GM19351 (cell line): ENCODE measurements around the gene VANGL2.
A peak's percentile ranks its signal among the peaks of the same experiment; 100 is the strongest.
"Not testable (repeated sequence)": the region's sequence is repeated elsewhere in the genome, so short reads cannot be mapped to it uniquely, and the experiment has no call there.

Source experiments
- ATAC-seq: cut with Tn5 transposase; IDR thresholded peaks from one replicate; pipeline ENCODE4 v1.9.1; 2021; ENCODE audit warnings: mild to moderate bottlenecking, moderate library complexity; ENCODE audit not compliant: unreplicated experiment

Gene VANGL2

DNA sequence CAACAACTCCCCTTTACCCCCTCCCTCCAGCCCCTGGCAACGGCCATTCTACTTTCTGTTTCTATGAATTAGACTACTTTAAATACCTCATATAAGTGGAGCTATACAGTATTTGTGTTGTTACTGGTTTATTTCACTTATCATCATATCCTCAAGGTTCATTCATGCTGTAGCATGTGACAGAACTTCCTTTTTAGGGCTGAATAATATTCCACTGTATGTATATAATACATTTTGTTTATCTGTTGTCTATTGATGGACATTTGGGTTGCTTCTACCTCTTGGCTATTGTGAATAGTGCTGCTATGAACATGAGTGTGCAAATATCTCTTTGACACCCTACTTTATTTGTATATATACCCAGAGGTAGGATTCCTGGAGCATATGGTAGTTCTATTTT lies 31.3 kb upstream of the VANGL2 start:
- ATAC-seq, result no peak

DNA sequence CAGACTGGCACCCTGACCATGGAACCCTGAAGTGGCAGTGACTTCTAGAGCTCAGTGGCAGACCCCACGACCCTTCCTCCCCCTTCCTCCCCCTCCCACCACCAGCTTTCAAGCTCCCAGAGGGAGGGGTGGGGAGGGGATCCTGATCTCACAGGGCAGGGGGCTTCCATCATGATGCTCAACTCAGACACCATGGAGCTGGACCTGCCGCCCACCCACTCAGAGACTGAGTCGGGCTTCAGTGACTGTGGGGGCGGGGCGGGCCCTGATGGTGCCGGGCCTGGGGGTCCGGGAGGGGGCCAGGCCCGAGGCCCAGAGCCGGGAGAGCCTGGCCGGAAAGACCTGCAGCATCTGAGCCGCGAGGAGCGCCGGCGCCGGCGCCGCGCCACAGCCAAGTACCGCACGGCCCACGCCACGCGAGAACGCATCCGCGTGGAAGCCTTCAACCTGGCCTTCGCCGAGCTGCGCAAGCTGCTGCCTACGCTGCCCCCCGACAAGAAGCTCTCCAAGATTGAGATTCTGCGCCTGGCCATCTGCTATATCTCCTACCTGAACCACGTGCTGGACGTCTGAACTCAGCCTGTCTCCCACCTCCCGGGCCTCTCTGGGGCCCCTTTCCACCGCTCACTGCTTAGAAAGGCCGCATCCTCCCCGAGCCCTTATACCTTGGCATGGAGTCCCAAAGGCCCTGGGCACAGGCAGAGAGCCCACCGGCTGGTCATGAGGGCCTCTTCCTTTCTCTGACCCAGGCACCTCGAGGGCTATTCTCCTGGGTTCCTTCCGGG lies 29.6 kb upstream of the VANGL2 start:
- no peak for ATAC-seq

DNA sequence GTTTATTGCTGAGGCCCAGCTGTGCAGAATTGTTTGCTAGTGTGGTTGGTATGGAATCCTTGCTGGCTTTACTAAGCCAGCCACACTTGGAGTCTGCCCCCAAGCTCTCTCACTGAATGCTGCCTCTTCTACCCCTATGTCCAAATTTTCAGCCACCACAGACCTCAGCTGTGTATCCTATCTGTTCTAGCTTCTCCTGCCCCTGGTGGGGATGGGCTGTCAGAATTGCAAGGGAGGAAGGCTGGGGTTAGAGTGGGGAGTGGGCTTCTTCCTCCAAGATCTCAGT lies 29.1 kb upstream of the VANGL2 start:
- no peak for ATAC-seq

DNA sequence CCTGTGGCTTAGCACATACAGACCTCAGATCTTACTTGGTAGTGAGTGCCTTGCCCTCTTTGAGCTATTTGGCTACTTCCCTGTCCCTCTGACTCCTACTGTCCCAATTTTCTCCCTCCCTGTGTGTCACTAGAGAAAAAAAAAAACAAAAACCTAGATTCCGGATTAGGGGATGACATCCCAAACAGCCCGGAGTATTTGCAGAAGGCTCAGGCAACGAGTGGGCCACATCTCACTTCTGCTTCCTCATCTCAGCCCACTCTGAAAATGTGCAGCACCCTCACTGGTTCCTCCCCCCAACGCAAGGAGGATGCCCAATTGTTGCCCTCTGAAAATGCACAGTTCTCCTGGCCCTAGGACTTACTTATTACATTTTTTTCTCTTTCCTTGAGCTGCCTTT lies 28.6 kb upstream of the VANGL2 start:
- ATAC-seq, result no peak

DNA sequence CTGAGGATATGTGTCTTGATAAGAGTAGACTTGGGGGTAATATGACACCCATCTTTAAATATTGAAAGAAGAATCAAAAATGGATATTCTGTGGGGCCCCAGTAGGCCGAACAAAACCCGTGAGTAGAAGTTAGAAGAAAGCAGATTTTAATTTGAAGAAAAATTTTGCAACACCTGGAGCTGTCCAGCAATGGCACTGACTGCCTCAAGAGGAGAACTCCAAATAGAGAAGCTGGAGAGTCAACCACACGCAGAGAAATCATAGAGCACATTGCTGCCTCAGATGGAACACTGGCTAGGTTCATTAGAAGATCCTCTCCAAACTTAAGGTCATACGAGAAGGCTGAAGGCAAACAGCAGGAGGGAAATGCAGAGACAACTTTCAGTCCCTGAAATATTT lies 26.7 kb upstream of the VANGL2 start:
- ATAC-seq, result no peak

DNA sequence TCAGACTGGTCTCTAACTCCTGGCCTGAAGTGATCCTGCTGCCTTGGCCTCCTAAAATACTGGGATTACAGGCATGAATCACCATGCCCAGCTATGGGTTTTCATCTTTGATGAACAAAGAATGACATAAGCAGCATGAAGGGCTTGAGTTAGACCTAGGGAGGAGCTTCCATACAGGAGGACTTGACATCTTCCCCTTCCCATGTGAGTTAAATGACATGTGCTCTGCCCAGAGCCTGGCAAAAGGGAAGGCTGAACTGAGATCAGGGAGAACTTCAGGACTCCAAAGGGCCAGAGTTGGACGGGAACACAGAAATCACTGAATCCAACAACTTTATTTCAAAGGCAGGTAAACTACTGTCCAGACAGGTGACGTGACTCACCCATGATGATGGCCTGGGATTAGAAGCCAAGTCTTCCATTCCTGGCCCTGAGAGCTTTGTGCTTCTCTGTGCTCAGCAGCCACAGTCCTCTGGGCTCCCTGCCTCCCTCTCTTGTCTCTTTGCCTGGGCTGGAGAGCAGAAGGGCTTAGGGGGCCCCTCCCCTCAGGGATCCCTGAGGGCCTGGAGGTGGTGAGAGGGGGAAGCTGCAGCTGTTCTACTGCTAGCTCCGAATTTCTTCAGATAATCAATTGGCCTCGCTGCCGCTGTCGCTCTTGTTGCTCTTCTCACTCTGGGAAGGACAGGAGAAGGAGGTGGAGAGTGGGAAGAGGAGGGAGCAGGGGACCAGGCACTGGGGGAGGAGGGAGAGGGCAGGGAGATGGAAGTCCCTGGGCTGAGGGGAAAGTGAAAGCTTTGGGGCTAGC lies 25.9 kb upstream of the VANGL2 start:
- ATAC-seq, result no peak

DNA sequence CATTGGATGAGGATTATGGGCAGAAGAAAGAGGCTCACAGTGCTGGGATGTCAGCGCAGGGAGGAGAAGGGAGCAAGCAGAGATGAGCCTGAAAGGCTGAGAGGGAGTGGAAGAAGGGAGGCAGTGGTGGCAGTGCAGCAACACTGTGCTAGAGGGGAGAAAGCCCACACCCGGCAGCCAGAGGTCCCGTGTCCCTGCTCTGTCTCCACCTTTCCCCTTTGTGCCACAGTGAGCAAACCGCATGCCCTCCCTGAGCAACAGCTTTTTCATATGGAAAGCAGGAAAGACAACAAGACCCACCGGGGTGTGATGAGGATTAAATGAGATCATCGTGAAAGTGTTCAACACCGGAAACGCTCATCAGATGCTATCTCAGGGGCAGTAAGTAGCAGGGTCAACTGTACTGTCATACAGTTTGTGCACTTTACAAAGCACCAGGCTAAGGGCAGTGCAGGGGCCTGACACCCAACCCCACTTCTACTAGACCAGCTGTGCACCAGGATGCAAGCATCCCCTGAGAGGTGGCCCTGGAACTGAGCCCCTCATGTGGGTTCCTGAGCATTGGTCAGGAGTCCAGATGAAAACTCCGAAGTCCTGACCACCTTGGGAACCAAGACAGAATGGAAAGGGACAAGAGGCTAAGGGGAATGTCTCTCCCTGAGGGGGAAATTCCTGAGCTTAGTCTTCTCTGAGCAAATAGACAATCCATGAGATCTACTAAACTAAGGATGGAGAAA lies 24.4 kb upstream of the VANGL2 start:
- ATAC-seq, result peak; percentile 72

DNA sequence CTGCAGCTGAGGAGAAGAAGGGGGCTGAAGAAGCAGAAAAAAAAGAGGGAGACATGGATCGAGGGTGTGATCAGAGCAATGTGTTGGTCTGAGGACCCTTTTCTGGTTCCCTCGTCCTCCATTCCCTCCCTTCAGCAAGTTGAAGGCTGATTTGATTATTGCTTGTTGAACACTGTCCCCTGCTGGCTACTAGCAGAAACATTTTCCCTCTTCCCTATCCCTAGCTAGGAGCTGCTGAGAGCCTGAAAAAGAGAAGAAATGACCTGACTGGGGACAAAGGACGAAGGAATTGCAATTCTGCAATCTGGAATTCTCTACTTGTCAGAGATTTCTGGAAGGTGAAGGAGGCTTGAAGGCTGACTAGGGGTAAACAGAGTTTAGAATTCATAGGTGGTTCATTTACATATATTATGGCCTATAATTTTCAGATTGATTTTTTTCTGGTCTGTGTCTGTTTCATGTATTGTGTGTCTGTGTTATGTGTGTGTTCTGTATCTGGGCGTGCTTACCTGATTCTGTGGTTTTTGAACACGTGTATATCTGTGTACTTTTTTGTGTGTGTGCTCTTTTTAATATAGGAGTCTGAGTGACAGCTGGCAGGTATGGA lies 23.7 kb upstream of the VANGL2 start:
- no peak for ATAC-seq

DNA sequence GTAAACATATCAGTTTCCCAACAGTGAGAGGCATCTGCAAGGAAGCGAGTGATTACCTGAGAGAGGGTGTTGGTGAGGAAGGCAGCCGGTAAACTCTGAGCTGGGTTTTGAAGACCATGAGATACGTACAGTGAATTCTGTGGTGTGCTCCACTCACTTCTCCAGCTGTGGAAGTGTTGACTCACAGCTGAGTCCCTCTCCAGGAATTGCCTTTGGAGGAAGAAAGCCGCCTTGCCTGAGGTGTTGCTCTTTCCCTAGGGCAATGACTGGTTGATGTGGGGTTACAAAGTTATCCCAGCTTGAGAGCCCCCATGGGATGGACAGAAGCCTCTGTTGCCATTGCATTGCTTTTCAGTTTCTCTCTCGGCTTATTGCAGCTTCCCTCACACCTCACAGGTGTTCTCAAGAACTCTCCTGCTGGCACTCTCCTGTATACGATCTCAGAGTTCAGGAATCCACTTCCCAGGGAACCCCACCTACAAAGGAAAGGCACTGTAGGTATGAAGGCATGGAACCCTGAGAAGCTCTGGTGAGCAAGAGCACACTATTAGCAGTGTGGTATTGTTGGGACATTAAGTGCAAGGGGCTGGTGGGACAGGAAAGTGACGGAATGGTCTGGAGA lies 22.7 kb upstream of the VANGL2 start:
- ATAC-seq, result no peak

DNA sequence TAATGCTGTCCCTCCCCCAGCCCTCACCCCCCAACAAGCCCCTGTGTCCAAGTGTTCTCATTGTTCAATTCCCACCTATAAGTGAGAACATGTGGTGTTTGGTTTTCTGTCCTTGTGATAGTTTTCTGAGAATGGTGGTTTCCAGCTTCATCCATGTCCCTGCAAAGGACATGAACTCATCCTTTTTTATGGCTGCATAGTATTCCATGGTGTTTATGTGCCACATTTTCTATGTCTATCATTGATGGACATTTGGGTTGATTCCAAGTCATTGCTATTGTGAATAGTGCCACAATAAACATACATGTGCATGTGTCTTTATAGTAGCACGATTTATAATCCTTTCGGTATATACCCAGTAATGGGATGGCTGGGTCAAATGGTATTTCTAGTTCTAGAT lies 15.6 kb upstream of the VANGL2 start:
- not testable (repeated sequence) for ATAC-seq

DNA sequence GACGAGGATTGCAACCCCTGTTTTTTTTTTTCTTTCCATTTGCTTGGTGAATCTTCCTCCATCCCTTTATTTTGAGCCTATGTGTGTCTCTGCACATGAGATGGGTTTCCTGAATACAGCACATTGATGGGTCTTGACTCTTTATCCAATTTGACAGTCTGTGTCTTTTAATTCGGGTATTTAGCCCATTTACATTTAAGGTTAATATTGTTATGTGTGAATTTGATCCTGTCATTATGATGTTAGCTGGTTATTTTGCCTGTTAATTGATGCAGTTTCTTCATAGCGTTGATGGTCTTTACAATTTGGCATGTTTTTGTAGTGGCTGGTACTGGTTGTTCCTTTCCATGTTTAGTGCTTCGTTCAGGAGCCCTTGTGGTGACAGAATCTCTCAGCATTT lies 12.0 kb upstream of the VANGL2 start:
- ATAC-seq, result not testable (repeated sequence)

DNA sequence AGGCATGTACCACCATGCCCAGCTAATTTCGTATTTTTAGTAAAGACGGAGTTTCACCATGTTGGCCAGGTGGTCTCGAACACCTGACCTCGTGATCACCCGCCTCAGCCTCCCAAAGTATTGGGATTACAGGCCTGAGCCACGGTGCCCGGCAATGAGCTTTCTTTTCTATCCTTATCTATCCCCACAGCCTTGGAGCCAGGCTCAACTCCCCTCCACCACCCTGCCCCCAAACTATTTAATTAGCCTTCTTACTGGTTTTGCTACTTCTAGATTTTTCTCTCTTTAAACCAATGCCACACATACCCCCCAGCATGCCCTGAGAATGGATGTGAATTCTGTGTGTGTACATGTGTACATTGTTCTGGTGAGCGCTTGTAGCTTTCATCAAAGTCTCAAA lies 5.7 kb upstream of the VANGL2 start:
- no peak for ATAC-seq

DNA sequence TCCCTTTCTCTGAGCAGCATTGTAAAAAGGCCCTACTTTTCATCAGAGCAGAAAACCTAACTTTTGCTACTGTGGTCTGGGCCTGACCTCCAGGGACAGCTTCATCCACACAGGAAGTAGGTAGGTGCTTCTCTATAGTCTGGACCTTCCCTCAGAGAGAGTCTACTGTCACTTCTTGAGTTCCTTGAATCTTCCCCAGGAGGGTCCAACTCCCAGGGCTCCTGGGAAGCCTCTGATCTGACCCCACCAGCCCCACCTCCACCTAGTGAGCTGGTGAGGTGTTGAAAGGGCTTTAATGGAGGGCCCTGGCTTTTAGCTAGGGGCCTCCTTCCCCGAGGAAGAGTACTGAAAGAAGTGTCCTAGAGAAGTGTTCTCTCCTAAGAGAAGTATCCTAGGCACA lies 2.7 kb upstream of the VANGL2 start:
- no peak for ATAC-seq

DNA sequence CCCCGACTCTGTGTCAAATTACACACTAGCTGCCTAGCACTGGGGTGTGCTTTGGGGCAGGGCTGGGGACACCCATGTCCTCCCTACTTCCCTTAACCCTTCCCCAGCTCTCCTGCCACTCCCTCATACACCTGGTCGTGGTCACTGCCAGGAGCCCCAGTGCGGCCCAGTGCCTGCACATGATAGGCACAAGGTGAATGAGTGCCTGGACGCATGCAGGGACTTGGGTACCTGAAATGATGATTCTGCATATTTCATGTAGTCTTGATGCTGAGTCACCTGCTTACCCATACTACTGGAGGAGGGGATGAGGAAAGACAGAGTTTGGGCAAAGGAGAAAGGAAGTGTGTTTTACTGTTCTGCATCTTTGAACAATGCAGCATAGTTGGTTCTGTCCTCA lies 1.5 kb upstream of the VANGL2 start:
- no peak for ATAC-seq

DNA sequence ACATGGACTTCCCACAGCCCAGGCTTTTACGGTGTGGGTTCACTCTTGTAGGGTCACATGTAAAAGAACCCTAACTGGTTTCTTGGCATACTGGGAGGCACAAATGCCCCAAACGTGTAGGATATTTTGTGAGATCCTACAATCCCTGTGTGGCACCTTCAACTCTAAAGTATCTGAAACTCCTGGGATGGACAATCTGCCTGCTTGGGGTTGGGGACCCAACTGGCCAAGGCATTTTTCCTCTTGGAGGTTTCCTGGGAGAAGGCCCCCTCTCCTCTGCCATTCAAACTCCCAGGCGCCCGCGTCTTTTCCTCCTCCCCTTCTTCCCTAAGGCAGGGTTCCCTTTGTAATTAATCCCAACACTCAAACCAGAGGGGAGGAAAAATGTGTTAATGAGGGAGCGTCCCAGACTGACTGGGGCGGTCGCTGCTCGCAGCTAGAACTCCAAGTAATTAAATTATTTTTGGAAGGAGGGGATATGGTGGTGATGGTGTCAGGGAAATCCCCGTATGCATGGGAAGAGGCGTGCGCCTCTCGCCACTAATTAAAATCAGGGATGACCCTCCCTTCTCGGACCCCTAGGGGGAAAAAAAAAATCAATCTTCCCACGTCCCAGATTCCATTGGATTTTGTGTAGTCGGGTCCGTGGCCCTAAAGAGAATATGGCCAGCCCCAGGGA lies 681 bp upstream of the VANGL2 start:
- ATAC-seq, result no peak

DNA sequence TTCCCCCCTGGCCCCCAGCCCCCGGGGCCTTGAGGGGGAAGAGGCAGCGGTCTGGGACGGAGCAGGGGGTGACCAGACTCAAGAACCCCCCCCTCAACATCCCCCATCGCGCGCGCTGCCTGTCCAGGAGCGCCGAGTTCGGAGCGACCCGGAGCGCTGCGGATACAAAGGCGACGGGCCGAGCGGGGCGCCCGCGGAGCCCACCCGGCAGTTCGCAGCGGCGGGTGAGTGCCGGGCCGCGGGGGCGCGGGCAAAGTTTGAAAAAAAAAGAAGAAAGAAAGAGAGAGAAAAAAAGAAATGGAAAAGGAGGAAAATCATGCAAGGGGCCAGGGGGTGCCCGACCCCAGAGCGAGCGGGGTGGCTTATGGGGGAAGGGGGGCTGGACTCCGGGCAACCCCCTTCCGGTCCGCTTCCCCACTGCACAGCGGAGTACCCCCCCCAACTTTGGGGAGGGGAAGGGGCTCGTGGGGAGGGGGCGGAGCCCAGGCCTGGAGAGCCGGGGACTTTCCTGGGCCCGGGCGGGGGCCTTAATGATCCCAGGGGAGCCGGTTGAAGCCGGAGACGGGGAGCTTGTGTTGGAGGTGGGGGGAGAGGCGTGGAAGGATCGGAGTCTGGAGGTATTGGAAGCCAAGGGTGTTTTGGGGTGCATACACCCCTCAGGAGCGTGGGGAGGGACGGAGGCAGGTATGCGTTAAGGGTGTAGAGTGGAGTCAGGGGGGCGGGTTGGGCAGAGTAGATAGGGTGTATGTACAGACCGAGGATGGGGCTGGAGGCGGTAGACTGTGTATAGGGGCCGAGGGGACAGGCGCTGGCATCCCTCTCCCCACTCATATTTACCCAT lies 502 bp downstream of the VANGL2 start:
- ATAC-seq, result no peak

DNA sequence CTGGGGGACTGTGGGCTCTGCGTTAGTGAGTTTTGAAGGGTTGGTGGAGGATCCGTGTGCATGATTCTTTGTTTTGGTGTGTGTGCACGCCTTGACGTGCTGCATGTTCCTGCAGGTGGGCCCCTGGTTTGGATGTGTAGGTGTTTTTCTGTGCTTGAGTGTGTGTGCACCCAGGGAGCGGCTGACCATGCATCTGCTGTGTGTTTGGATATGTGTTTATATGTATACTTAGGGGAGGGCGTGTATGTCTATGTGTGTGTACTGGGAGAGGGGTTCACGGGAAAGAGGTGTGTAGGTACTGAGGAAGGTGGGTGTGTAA lies 1.1 kb downstream of the VANGL2 start:
- no peak for ATAC-seq

DNA sequence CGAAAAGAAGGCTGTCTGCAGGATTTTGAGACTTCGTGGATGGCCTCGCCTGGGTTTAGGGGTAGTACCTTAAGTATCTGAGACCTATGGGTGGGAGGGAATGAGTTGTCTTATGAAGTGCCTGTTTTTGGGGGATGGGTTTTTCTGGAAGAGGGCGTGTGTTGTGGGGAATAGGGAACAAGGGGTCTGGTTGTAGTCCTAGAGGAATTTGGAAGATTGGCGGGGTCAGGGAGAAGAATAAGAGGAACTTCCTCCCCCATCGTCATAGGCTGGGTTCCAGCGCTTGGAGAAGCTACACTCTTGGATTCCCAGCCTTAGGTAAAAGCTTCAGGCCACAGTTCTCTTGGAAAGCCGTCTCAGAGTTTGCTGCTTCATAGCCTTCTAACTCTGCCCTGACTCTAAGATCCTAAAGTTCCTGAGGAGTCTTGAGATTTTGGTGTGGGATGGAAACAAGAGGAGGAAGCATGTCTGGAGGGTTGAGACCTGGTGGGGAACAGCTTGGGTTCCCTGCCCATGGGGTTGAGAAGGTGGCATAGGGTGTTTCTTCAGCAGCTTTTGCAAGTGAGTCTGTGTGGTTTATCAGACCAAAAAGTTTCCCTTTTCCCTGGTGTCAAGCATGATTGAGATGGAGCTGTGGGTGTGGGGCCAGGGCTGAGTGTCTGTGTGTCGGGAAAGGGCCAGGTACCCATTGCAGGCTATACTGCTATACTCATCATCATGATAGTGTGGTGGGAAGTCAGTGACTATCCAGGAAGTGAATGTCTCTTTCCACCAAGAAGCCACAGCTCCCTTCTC lies 1.8 kb downstream of the VANGL2 start:
- no peak for ATAC-seq

DNA sequence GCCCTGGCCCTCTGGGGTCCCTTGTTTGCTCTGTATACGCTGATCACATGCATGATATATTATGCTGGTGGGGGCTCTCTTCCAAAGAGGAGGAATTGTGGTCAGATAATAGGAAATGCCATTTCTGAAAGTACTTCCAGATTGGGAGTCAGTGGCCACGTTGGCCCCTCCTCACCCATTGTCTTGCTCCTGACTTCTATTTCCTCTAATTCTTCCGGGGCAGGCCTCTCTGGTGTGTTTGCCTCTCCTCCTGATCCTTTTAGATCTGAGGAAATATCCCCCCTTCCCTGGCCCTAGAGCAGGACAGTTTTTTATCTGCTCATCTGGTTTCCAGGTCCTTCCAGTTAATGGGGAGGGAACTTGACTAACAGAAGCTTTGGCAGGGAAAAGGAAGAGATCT lies 2.9 kb downstream of the VANGL2 start:
- ATAC-seq, result no peak
